Activated T-helper 2 cell treated with anti-CD3 and anti-CD28 coated beads, Interferon-gamma antibody, Interleukin-2, Interleukin-4, amounts not matched to agents 10 μg/mL and 5 μg/mL and 100 μg/mL, durations not matched to agents 14 hours and 24 hours and 36 hours (primary cell): ENCODE data around the gene OLIG1. TPM values are rescaled to one million over a fixed set of nuclear protein-coding genes. Genes with fewer than 3 reads are reported as not detected.

Experiments used
- DNase-seq: peaks from one replicate; pipeline ENCODE4 v3.0.0; 2021; ENCODE audit warnings: low spot score
- H3K27ac Mint-ChIP-seq: one replicate; pipeline ENCODE4 v1.8.0; 2021; ENCODE audit warnings: mixed read lengths
- H3K27me3 Mint-ChIP-seq: one replicate; pipeline ENCODE4 v1.8.0; 2021; ENCODE audit warnings: low read depth, mixed read lengths
- H3K36me3 Mint-ChIP-seq: one replicate; pipeline ENCODE4 v1.8.0; 2021; ENCODE audit warnings: low read depth, mixed read lengths
- H3K4me1 Mint-ChIP-seq: one replicate; pipeline ENCODE4 v1.8.0; 2021; ENCODE audit warnings: low read depth, mixed read lengths
- H3K4me3 Mint-ChIP-seq: one replicate; pipeline ENCODE4 v1.8.0; 2021; ENCODE audit warnings: low read depth, mild to moderate bottlenecking, moderate library complexity, mixed read lengths
- H3K9me3 Mint-ChIP-seq: one replicate; pipeline ENCODE4 v1.8.0; 2021; ENCODE audit warnings: mixed read lengths
- intact Hi-C: fragments of 100-400 bp; cut with micrococcal nuclease; formaldehyde crosslinking; loops from one replicate; pipeline ENCODE4 v1.15.1; 2023
- total RNA-seq: library from RNA; stranded (reverse); gene quantifications from 2 replicates; pipeline ENCODE4 v1.2.3, GENCODE V29; 2022

Gene OLIG1
- total RNA-seq, 1 donor from 2014 or later: 0.09 TPM

- Mint-ChIP-seq H3K27me3 (peaks cover 85% of the 10 kb centered on the region), H3K36me3 (peaks cover 2% of the 10 kb centered on the region), H3K9me3 (no peaks in the 10 kb centered on the region), H3K27ac (no peak overlapping the region), H3K4me1 (peaks cover 14% of the 10 kb centered on the region), H3K4me3 (no peak overlapping the region)
- intact Hi-C loops: loop anchor here (10.0 kb wide), 1 partner anchor 98 kb away; no protein-coding TSS in a partner anchor
- DNase-seq: no peak
These were observed 43.5 kb upstream of the OLIG1 start for GRCh38 chr21:33026443-33026858.

DNA sequence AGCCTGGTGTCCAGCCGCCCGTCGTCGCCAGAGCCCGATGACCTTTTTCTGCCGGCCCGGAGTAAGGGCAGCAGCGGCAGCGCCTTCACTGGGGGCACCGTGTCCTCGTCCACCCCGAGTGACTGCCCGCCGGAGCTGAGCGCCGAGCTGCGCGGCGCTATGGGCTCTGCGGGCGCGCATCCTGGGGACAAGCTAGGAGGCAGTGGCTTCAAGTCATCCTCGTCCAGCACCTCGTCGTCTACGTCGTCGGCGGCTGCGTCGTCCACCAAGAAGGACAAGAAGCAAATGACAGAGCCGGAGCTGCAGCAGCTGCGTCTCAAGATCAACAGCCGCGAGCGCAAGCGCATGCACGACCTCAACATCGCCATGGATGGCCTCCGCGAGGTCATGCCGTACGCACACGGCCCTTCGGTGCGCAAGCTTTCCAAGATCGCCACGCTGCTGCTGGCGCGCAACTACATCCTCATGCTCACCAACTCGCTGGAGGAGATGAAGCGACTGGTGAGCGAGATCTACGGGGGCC lies 43.0 kb upstream of the OLIG1 start:
- H3K27ac Mint-ChIP-seq: no peak overlapping the region
- H3K36me3 Mint-ChIP-seq: peaks cover 2% of the 10 kb centered on the region
- H3K9me3 Mint-ChIP-seq: no peaks in the 10 kb centered on the region
- no peak for DNase-seq
- intact Hi-C loops: loop anchor here (10.0 kb wide), 1 partner anchor 98 kb away; no protein-coding TSS in a partner anchor
- H3K4me3 Mint-ChIP-seq: no peak overlapping the region
- H3K27me3 Mint-ChIP-seq: peaks cover 83% of the 10 kb centered on the region
- H3K4me1 Mint-ChIP-seq: peaks cover 14% of the 10 kb centered on the region

- no peak overlapping the region for H3K27ac Mint-ChIP-seq
- peaks cover under 1% of the 10 kb centered on the region for H3K36me3 Mint-ChIP-seq
- intact Hi-C loops: loop anchor here (2.0 to 10.0 kb wide), 2 partner anchors 41 to 97 kb away; no protein-coding TSS in a partner anchor
- H3K4me3 Mint-ChIP-seq: no peak overlapping the region
- peaks cover 12% of the 10 kb centered on the region for H3K4me1 Mint-ChIP-seq
- H3K27me3 Mint-ChIP-seq: peaks cover 83% of the 10 kb centered on the region
- H3K9me3 Mint-ChIP-seq: no peaks in the 10 kb centered on the region
- no peak for DNase-seq
These were observed 42.3 kb upstream of the OLIG1 start for GRCh38 chr21:33027401-33028286.

- H3K4me1 Mint-ChIP-seq: peaks cover 11% of the 10 kb centered on the region
- H3K36me3 Mint-ChIP-seq: no peaks in the 10 kb centered on the region
- no peaks in the 10 kb centered on the region for H3K9me3 Mint-ChIP-seq
- intact Hi-C loops: loop anchor here (2.0 to 10.0 kb wide), 2 partner anchors 41 to 97 kb away; no protein-coding TSS in a partner anchor
- H3K4me3 Mint-ChIP-seq: no peak overlapping the region
- DNase-seq: no peak
- peak overlapping the region; percentile 53 for H3K27ac Mint-ChIP-seq
- peaks cover 82% of the 10 kb centered on the region for H3K27me3 Mint-ChIP-seq
These were observed 41.7 kb upstream of the OLIG1 start for GRCh38 chr21:33028287-33028670.

GRCh38 chr21:33028773-33029384 lies 41.1 kb upstream of the OLIG1 start:
- intact Hi-C loops: loop anchor here (2.0 to 10.0 kb wide), 2 partner anchors 40 to 96 kb away; no protein-coding TSS in a partner anchor
- Mint-ChIP-seq H3K4me3 (no peak overlapping the region), H3K9me3 (no peaks in the 10 kb centered on the region), H3K27ac (peak overlapping the region; percentile 38), H3K36me3 (no peaks in the 10 kb centered on the region), H3K4me1 (peaks cover 11% of the 10 kb centered on the region), H3K27me3 (peaks cover 76% of the 10 kb centered on the region)
- no peak for DNase-seq

GRCh38 chr21:33029385-33029921 lies 40.5 kb upstream of the OLIG1 start:
- no peaks in the 10 kb centered on the region for H3K9me3 Mint-ChIP-seq
- peaks cover 74% of the 10 kb centered on the region for H3K27me3 Mint-ChIP-seq
- no peak overlapping the region for H3K27ac Mint-ChIP-seq
- intact Hi-C loops: loop anchor here (2.0 to 10.0 kb wide), 2 partner anchors 39 to 95 kb away; no protein-coding TSS in a partner anchor
- no peak overlapping the region for H3K4me3 Mint-ChIP-seq
- no peaks in the 10 kb centered on the region for H3K36me3 Mint-ChIP-seq
- no peak for DNase-seq
- peaks cover 7% of the 10 kb centered on the region for H3K4me1 Mint-ChIP-seq

- Mint-ChIP-seq H3K36me3 (no peaks in the 10 kb centered on the region), H3K4me1 (peaks cover 7% of the 10 kb centered on the region), H3K27me3 (peaks cover 68% of the 10 kb centered on the region), H3K4me3 (no peak overlapping the region), H3K27ac (no peak overlapping the region), H3K9me3 (no peaks in the 10 kb centered on the region)
- intact Hi-C loops: loop anchor here (2.0 to 10.0 kb wide), 2 partner anchors 39 to 95 kb away; no protein-coding TSS in a partner anchor
- DNase-seq: no peak
These were observed 39.9 kb upstream of the OLIG1 start for GRCh38 chr21:33029975-33030461.

GRCh38 chr21:33030633-33031032 lies 39.3 kb upstream of the OLIG1 start:
- no peak for DNase-seq
- Mint-ChIP-seq H3K27me3 (peaks cover 64% of the 10 kb centered on the region), H3K9me3 (no peaks in the 10 kb centered on the region), H3K4me3 (no peak overlapping the region), H3K4me1 (peaks cover 7% of the 10 kb centered on the region), H3K36me3 (no peaks in the 10 kb centered on the region), H3K27ac (no peak overlapping the region)
- intact Hi-C loops: no loop called here

- no peak for DNase-seq
- no peak overlapping the region for H3K4me3 Mint-ChIP-seq
- no peak overlapping the region for H3K27ac Mint-ChIP-seq
- H3K4me1 Mint-ChIP-seq: peaks cover 9% of the 10 kb centered on the region
- H3K36me3 Mint-ChIP-seq: no peaks in the 10 kb centered on the region
- peaks cover 57% of the 10 kb centered on the region for H3K27me3 Mint-ChIP-seq
- intact Hi-C loops: no loop called here
- H3K9me3 Mint-ChIP-seq: no peaks in the 10 kb centered on the region
These were observed 38.6 kb upstream of the OLIG1 start for GRCh38 chr21:33031152-33031911.

DNA sequence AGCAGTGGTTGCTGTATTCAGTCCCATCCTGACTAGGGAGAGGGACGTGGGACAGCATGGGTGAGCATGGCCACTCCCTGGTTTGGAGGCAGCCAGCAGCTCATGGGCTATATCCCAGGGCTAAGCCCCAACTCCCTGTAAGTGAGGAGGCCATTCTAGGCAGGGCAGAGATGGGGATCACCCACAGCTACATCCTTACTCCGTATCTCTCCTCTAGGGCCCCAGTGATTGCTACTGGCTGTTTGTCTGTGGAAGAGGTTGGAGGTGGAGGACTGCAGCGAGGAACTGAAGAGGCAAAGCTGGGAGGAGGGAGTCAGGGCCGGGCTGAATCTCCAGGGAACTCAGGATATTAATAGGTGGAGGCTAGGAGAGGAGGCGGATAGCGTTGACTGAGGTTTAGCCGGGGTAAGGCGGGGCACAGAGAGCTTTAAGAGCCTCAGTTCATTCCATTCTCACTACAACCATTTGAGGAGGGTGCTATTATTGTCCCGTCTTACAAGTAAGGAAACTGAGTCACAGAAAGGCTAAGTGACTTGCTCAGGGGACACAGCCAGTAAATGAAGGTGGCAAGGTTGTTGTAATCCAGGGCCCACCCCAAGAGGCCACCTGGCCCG lies 37.4 kb upstream of the OLIG1 start:
- H3K4me3 Mint-ChIP-seq: no peak overlapping the region

GRCh38 chr21:33033094-33033951 lies 36.6 kb upstream of the OLIG1 start:
- intact Hi-C loops: no loop called here
- Mint-ChIP-seq H3K36me3 (no peaks in the 10 kb centered on the region), H3K27me3 (peaks cover 46% of the 10 kb centered on the region), H3K4me3 (no peak overlapping the region), H3K27ac (no peak overlapping the region), H3K4me1 (peaks cover 21% of the 10 kb centered on the region), H3K9me3 (no peaks in the 10 kb centered on the region)
- no peak for DNase-seq

More for the DNA sequence above, 37.4 kb upstream of the OLIG1 start:
- intact Hi-C loops: no loop called here
- H3K27ac Mint-ChIP-seq: no peak overlapping the region
- no peaks in the 10 kb centered on the region for H3K36me3 Mint-ChIP-seq
- H3K4me1 Mint-ChIP-seq: peaks cover 21% of the 10 kb centered on the region
- DNase-seq: no peak
- no peaks in the 10 kb centered on the region for H3K9me3 Mint-ChIP-seq
- H3K27me3 Mint-ChIP-seq: peaks cover 49% of the 10 kb centered on the region
